Measurements from ENCODE around the gene TMPRSS4. TPM values are rescaled to one million over a fixed set of nuclear protein-coding genes. Genes with fewer than 3 reads are reported as not detected.
A peak's percentile ranks its signal among the peaks of the same experiment; 100 is the strongest.

TMPRSS4 gene
- total RNA-seq, 1 experiment from 2014 or later, result not detected

DNA sequence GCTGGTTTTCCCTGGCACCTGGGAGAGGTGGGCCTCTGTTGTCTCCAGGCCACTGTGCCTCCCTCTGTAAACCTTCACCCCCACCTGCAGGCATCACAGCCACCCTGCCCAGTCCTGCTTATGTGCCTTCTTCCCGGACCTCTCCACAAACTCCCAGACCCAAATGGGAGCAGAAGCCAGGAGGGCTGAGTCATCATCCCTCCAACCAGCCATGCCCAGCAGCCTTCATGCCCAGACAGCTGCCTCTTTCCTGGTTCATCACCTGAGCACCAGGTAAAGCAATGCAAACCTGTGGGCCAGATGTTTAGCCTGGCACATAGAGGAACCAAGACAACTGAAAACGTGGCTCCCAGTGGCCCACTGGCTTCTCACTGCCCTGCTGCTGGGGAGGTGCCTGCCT lies 2.1 kb upstream of the TMPRSS4 start:
- no peaks in the 10 kb centered on the region for H3K36me3 Mint-ChIP-seq (ENCODE audit: insufficient read depth, unreplicated experiment)
- ChIA-PET POLR2A (interaction anchor here (0.7 to 1.5 kb wide), 2 partner anchors 18 to 398 kb away, joined by 3 read pairs; no protein-coding TSS in a partner anchor), CTCF (interaction anchor here (0.9 to 1.4 kb wide), 4 partner anchors 22 to 267 kb away, joined by 3 to 5 read pairs (median 4); no protein-coding TSS in a partner anchor)
- TF ChIP-seq, protein P1, sequence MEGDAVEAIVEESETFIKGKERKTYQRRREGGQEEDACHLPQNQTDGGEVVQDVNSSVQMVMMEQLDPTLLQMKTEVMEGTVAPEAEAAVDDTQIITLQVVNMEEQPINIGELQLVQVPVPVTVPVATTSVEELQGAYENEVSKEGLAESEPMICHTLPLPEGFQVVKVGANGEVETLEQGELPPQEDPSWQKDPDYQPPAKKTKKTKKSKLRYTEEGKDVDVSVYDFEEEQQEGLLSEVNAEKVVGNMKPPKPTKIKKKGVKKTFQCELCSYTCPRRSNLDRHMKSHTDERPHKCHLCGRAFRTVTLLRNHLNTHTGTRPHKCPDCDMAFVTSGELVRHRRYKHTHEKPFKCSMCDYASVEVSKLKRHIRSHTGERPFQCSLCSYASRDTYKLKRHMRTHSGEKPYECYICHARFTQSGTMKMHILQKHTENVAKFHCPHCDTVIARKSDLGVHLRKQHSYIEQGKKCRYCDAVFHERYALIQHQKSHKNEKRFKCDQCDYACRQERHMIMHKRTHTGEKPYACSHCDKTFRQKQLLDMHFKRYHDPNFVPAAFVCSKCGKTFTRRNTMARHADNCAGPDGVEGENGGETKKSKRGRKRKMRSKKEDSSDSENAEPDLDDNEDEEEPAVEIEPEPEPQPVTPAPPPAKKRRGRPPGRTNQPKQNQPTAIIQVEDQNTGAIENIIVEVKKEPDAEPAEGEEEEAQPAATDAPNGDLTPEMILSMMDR (IDR thresholded peaks at IDR 0.05; ENCODE audit: unreplicated experiment), result no peak
- H3K4me1 Mint-ChIP-seq (ENCODE audit: insufficient read depth, unreplicated experiment), result peaks cover 13% of the 10 kb centered on the region
- no TSS peak for BruUV-seq (replicated peaks)
- H3K27ac Mint-ChIP-seq (ENCODE audit: low read depth, unreplicated experiment), result peak overlapping the region; percentile 27
- H3K27me3 Mint-ChIP-seq (ENCODE audit: insufficient read depth, unreplicated experiment), result no peaks in the 10 kb centered on the region
- no peak overlapping the region for H3K4me3 Mint-ChIP-seq (ENCODE audit: unreplicated experiment)
- intact Hi-C loops (cut with micrococcal nuclease), result no loop called here
- H3K9me3 Mint-ChIP-seq (ENCODE audit: unreplicated experiment), result no peaks in the 10 kb centered on the region
- DNase-seq (ENCODE audit: unreplicated experiment), result peak; percentile 84

DNA sequence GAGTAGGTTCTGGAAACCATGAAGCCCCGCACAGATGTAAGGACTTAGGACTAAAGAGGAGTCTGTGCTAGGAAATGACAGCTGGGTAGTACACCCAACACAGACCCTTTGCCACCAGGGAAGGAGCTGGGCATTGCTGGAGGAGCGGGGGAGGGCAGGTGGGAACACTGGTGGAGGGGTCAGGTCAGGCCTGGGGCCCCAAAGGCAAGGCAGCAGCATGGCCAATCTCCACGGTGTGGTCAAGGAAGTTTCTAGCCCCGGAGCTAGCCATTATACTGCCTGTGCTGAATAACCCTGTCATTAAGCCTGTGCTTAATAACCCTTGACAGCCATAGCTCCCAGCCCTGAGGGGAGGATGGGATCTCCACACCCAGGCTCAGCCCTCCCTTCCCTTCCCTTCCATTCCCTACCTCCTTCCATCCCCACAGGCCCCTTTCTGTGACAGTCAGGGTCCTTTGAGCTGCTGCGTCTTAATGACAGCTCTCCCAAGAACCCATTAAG lies 2.1 kb downstream of the TMPRSS4 start:
- CTCF ChIA-PET, result interaction anchor here (0.6 to 2.5 kb wide), 5 partner anchors 13 to 255 kb away, joined by 3 to 12 read pairs (median 4); no protein-coding TSS in a partner anchor
- TF ChIP-seq, protein P1 (IDR thresholded peaks at IDR 0.05; ENCODE audit: unreplicated experiment), result no peak
- H3K9me3 Mint-ChIP-seq (ENCODE audit: unreplicated experiment), result no peaks in the 10 kb centered on the region
- peaks cover 17% of the 10 kb centered on the region for H3K27me3 Mint-ChIP-seq (ENCODE audit: insufficient read depth, unreplicated experiment)
- no TSS peak for BruUV-seq (replicated peaks)
- H3K27ac Mint-ChIP-seq (ENCODE audit: low read depth, unreplicated experiment), result no peak overlapping the region
- H3K4me1 Mint-ChIP-seq (ENCODE audit: insufficient read depth, unreplicated experiment), result peaks cover 13% of the 10 kb centered on the region
- POLR2A ChIA-PET, result interaction anchor here (0.8 kb wide), 1 partner anchor 11 kb away, joined by 4 read pairs; no protein-coding TSS in a partner anchor
- H3K36me3 Mint-ChIP-seq (ENCODE audit: insufficient read depth, unreplicated experiment), result no peaks in the 10 kb centered on the region
- no peak for DNase-seq (ENCODE audit: unreplicated experiment)
- H3K4me3 Mint-ChIP-seq (ENCODE audit: unreplicated experiment), result no peak overlapping the region
- intact Hi-C loops (cut with micrococcal nuclease), result no loop called here

DNA sequence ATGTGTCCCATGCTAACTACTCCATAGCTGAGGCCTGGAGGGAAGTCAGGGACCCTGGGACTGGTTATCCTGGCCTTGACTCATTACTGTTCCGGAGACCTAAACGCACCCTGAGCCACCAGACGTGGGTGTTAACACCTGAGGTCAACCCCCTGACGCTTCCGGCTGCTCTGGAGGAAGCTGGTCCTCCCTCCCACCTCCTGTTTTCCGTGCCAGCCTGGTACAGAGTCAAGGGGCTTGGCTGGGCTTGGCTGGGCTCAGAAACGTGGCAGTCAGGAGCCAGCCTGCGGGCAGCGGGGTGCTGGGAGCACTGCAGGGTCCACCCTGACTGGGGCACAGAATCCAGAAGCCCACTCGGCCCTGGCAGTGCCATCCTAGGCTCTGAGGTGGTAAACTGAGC lies 2.6 kb downstream of the TMPRSS4 start:
- no peaks in the 10 kb centered on the region for H3K36me3 Mint-ChIP-seq (ENCODE audit: insufficient read depth, unreplicated experiment)
- POLR2A ChIA-PET, result interaction anchor here (0.8 kb wide), 1 partner anchor 11 kb away, joined by 4 read pairs; no protein-coding TSS in a partner anchor

DNA sequence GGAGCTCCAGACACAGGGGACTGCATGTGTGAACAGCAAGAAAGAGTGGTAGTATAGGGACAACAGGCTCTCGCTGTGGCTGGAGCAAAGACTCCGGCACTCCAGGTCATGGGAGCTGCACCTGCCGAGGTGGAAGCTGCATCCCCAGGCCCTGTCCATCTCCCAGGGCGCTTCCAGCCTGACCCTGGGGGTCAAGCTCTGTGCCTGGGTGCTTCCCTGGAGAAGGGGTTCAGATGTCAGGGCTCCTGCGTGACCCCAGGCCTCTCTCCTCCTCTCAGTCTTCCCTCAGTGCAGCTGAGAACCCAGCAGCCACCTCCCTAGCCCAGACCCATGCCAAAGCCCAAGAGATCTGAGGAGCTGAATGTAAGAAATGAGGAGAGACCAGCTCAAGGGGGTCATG lies 3.4 kb downstream of the TMPRSS4 start:
- TF ChIP-seq, protein P1 (IDR thresholded peaks at IDR 0.05; ENCODE audit: unreplicated experiment), result no peak
- H3K36me3 Mint-ChIP-seq (ENCODE audit: insufficient read depth, unreplicated experiment), result no peaks in the 10 kb centered on the region
- H3K9me3 Mint-ChIP-seq (ENCODE audit: unreplicated experiment), result no peaks in the 10 kb centered on the region
- CTCF ChIA-PET, result interaction anchor here (0.6 to 2.5 kb wide), 2 partner anchors 15 to 27 kb away, joined by 3 to 12 read pairs; no protein-coding TSS in a partner anchor
- no peak overlapping the region for H3K4me3 Mint-ChIP-seq (ENCODE audit: unreplicated experiment)
- no peak for DNase-seq (ENCODE audit: unreplicated experiment)
- H3K27ac Mint-ChIP-seq (ENCODE audit: low read depth, unreplicated experiment), result no peak overlapping the region
- H3K4me1 Mint-ChIP-seq (ENCODE audit: insufficient read depth, unreplicated experiment), result peaks cover 6% of the 10 kb centered on the region
- BruUV-seq (replicated peaks), result no TSS peak
- intact Hi-C loops (cut with micrococcal nuclease), result no loop called here
- peaks cover 17% of the 10 kb centered on the region for H3K27me3 Mint-ChIP-seq (ENCODE audit: insufficient read depth, unreplicated experiment)
- POLR2A ChIA-PET, result no interaction called here

More for the DNA sequence above, 2.6 kb downstream of the TMPRSS4 start:
- DNase-seq (ENCODE audit: unreplicated experiment), result no peak
- H3K27me3 Mint-ChIP-seq (ENCODE audit: insufficient read depth, unreplicated experiment), result peaks cover 17% of the 10 kb centered on the region
- H3K4me3 Mint-ChIP-seq (ENCODE audit: unreplicated experiment), result no peak overlapping the region
- no peak overlapping the region for H3K27ac Mint-ChIP-seq (ENCODE audit: low read depth, unreplicated experiment)
- CTCF ChIA-PET, result interaction anchor here (0.7 to 2.5 kb wide), 2 partner anchors 27 to 63 kb away, joined by 3 to 12 read pairs; no protein-coding TSS in a partner anchor
- TF ChIP-seq, protein P1 (IDR thresholded peaks at IDR 0.05; ENCODE audit: unreplicated experiment), result no peak
- intact Hi-C loops (cut with micrococcal nuclease), result no loop called here
- no peaks in the 10 kb centered on the region for H3K9me3 Mint-ChIP-seq (ENCODE audit: unreplicated experiment)
- BruUV-seq (replicated peaks), result no TSS peak
- H3K4me1 Mint-ChIP-seq (ENCODE audit: insufficient read depth, unreplicated experiment), result peaks cover 13% of the 10 kb centered on the region

Data from MCF 10A (cell line).